HG03565 (cell line): ENCODE measurements around the gene RIC8A.
"Not testable (repeated sequence)": the region's sequence is repeated elsewhere in the genome, so short reads cannot be mapped to it uniquely, and the experiment has no call there.

Experiments
- ATAC-seq: cut with Tn5 transposase; IDR thresholded peaks from one replicate; pipeline ENCODE4 v1.9.1; 2021; ENCODE audit warnings: mild to moderate bottlenecking, moderate library complexity; ENCODE audit not compliant: unreplicated experiment

RIC8A gene

GRCh38 chr11:207208-207862, at the start of gene RIC8A, which contains the start of gene BET1L:
TSS of gene RIC8A (plus strand) at chr11:207708. CDS start at chr11:208855, 1,147 bp downstream.
TSS of gene BET1L (minus strand) at chr11:207399. CDS start at chr11:207321, 78 bp downstream.
- peak; percentile 73 for ATAC-seq

GRCh38 chr11:180242-180641, 27.3 kb upstream of the RIC8A start:
- ATAC-seq: not testable (repeated sequence)

DNA sequence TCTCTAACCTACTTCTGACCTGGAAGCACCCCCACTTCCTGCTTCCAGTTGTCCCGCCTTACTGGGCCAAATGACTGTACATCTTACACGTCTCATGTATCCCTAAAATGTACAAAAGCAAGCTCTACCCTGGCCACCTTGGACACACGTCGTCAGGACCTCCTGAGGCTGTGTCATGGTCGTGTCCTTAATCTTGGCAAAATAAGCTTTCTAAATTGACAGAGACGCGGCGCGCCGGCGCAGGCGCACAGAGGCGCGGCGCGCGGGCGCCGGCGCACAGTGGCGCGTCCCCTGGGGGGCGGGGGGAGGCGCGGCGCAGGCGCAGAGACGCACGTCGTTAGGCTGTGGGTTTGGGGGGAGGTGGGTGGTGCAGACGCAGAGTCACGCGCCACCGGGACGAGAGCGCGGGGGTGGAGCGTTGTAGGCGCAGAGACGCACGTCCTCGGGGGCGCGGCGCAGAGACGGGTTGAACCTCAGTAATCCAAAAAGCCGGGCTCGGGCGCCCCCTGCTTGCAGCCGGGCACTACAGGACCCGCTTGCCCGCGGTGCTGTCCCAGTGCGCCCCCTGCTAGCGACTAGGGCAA, 18.2 kb upstream of the RIC8A start:
- ATAC-seq: not testable (repeated sequence)

DNA sequence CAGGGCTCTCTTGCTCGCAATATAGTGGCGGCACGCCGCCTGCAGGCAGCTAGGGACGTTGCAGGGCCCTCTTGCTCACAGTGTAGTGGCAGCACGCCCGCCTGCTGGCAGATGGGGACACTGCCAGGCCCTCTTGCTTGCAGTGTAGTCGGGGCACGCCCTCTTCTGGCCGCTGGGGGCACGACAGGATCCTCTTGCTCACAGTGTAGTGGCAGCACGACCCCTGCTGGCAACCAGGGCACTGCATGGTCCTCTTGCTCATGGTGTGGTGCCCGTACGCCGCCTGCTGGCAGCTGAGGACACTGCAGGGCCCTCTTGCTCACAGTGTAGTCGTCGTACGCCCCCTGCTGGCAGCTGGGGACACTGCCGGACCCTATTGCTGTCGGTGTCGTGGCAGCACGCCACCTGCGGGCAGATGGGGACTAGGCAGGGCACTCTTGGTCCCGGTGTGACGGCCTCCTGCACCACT, 17.6 kb upstream of the RIC8A start:
- peak; percentile 70 for ATAC-seq

- ATAC-seq: not testable (repeated sequence)
Observed at GRCh38 chr11:190546-190945, 17.0 kb upstream of the RIC8A start.

GRCh38 chr11:191490-192478, 15.7 kb upstream of the RIC8A start:
- ATAC-seq: not testable (repeated sequence)

GRCh38 chr11:192674-193128, 14.8 kb upstream of the RIC8A start, which contains the start of gene SCGB1C1:
TSS of gene SCGB1C1 (plus strand) at chr11:193078. CDS start at chr11:193100, 22 bp downstream.
- ATAC-seq: not testable (repeated sequence)

DNA sequence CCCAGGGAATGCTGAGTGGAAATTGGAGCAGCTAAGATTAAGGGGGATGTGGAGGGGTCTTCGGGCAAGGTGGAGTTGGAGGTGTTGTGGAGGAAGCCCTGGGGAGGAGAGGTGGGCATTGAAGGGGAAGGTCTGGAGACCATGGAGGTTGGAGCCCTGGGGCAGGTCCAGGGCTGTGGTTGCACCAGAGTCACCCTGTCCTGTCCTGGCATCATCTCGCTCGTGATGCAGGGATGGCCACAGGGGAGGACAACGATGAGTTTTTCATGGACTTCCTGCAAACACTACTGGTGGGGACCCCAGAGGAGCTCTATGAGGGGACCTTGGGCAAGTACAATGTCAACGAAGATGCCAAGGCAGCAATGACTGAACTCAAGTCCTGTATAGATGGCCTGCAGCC, 14.0 kb upstream of the RIC8A start:
- not testable (repeated sequence) for ATAC-seq

- no peak for ATAC-seq
Observed at GRCh38 chr11:196786-197731, 10.4 kb upstream of the RIC8A start.

DNA sequence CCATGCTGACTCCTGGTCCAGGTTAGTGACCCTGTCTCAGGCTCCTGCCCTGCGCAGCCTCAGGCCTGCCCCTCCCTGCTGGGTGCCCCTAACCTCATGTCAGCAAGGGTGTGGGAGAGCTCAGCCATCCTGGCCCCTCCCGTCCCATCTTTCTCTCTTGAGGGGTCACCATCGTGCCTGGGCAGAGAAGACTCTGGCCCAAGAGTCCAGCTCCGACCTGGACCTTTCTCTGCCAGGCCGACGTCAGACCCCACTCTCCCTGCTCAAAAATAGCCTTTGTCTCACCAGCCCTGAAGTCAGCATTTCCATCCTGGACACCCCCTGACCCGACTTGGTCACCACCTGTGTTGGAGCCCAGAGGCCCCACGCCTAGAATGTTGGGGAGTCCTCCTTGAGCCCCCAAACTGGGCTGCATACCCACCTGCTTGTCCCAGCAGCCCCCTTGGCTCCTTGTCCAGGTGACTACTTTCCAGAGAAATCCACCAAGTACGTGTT, 9.7 kb upstream of the RIC8A start:
- ATAC-seq: no peak

DNA sequence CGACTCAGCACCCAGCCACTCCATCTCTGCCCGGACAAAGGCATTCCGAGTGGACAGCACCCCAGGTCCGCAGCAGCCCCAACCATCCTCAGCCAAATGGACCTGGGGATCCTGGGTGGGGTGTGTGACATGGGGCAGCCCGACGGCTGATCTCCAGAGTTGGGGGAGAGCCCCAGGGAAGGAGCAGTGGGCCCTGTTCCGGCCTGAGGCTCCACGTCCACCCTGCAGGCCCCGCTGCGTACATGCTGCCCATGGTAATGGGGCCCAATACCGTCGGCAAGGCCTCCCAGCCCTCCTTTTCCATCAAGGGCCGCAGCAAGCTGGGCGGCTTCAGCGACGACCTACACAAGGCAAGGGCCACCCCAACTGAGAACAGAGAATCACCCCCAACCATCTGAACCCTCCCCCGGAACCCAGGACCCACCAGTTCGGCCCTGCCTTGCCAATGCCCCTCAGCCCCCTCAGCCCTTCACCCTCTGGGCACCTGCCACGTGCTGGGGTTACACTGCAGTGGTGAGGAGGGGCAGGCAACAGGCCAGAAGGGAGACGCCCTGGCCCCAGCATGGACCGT, 9.2 kb upstream of the RIC8A start:
- no peak for ATAC-seq

- ATAC-seq: no peak
Observed at GRCh38 chr11:199004-199581, 8.4 kb upstream of the RIC8A start.

DNA sequence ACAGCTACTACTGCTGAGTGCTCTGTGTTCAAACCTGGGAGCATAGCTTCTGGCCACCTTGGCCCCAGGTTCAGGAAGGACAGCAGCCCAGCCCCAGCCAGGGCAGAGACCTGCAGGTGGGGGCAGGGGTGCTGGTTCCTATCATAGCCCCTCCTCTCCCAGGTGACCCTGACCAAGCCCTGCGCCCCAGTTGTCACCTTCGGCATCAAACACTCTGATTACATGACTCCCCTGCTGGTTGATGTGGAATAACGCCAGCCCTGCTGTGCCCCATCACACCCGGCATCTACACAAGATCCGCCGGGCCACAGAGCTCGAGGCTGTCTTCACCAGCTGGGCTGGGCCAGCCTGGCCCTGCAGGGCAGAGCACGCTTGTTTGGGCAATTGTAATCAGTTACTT, 7.7 kb upstream of the RIC8A start:
- no peak for ATAC-seq

- ATAC-seq: no peak
Observed at GRCh38 chr11:200224-201003, 7.1 kb upstream of the RIC8A start.

- no peak for ATAC-seq
Observed at GRCh38 chr11:201966-202365, 5.5 kb upstream of the RIC8A start.

DNA sequence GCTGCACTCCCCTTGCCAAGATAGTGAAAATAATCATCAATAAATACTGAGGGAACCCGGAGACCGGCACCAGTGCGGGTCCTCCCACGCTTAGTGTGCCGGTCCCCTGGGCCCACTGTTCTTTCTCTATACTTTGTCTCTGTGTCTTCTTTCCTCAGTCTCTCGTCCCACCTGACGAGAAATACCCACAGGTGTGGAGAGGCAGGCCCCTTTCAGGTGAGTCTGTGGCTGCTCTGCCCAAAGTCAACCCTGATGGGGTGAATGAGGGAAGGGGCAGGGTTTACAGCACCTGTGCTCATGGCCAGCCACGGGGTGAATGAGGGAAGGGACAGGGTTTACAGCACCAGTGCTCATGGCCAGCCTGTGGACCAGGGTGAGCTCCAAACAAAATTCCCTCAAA, 5.0 kb upstream of the RIC8A start:
- no peak for ATAC-seq

DNA sequence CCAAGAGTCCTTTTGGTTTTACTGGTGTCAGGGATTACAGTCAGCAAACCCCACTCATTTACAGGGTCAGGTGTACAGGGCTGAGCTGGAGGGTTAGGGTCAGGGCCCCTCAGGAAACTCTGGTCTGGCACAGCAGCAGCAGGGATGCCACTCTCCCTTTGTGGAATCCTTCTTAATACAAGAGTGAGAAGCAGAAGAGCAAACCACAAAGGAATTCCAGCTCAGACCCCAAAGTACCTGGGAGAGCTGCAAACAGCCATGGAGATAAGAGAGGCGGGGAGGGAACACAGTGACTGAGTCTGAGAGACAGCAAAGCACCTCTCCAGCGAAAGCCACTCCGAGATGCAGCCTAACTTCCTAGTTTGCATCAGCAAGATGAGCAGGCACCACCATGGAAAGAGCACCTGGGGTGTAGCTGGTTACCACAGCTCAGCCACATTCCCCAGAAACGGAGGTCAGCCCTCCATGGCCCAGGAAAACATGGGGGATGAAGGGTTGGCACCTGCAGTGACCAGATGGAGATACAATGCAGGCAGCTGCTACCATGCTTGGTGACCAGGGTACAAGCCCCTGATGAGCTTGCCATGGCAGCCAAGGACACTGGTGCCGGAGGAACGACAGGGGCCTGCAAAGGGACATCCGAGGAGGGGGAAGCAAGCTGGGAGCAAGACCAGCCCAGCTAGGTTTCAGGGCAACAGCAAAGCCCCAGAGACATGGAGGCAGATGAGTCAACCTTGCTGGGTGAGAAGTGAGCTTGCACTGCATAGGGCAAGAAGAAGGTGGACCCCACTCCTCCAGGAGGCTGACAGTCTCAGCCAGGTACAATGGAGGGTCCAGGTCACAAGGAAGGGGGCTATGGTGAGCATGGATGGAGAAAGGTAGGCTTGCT, 4.2 kb upstream of the RIC8A start:
- ATAC-seq: no peak
